Prostate gland (tissue), 2 donors: ENCODE results near the gene ANKS1B. TPM values are rescaled to one million over a fixed set of nuclear protein-coding genes. Genes with fewer than 3 reads are reported as not detected.
"Not testable (repeated sequence)": the region's sequence is repeated elsewhere in the genome, so short reads cannot be mapped to it uniquely, and the experiment has no call there.

Experiments used
- DNase-seq: peaks from one replicate; pipeline ENCODE4 v3.0.0-alpha.2; 2019; ENCODE audit warnings: low spot score
- H3K27ac ChIP-seq, 2 donors: fragments of 200-600 bp; sonication (generic); 2 replicates each; pipeline ENCODE4 v1.5.1; 2017 to 2019
- H3K27me3 ChIP-seq: fragments of 200-600 bp; sonication (generic); replicated peaks from 2 replicates; pipeline ENCODE4 v1.5.1; 2019; ENCODE audit not compliant: insufficient read depth
- H3K36me3 ChIP-seq, 2 donors: fragments of 200-600 bp; sonication (generic); 1 replicate in 1 of 2; 2 replicates in 1 of 2; pipeline versions ENCODE4 v1.5.1 to v1.8.1; 2017 to 2019
- H3K4me1 ChIP-seq: fragments of 200-600 bp; sonication (generic); replicated peaks from 2 replicates; pipeline ENCODE4 v1.5.1; 2019
- H3K4me3 ChIP-seq, 2 donors: fragments of 200-600 bp; sonication (generic); 2 replicates each; pipeline ENCODE4 v1.5.1; 2017 to 2019
- H3K9me3 ChIP-seq: fragments of 200-600 bp; sonication (generic); 2 replicates; pipeline ENCODE4 v1.5.1; 2017
- CTCF ChIP-seq, 4 experiments: fragments of 200-600 bp in 2 of 4; fragments of 450-650 bp in 2 of 4; sonication (generic) in 2 of 4; IDR thresholded peaks; 1 replicate in 3 of 4; 2 replicates in 1 of 4; pipeline ENCODE4 v1.5.1; 2016 to 2019; ENCODE audit warnings: antibody characterized with exemption in 4 of 4, mild to moderate bottlenecking in 2 of 4, moderate library complexity in 2 of 4
- POLR2A ChIP-seq: fragments of 450-650 bp; IDR thresholded peaks from one replicate; pipeline ENCODE4 v1.6.1; 2016; ENCODE audit warnings: antibody characterized with exemption, mild to moderate bottlenecking
- POLR2AphosphoS5 ChIP-seq: sonication (generic); formaldehyde crosslinking; IDR thresholded peaks from one replicate; pipeline ENCODE4 v1.6.1; 2017; ENCODE audit warnings: antibody characterized with exemption
- WGBS: methylation state at CpG from one replicate; pipeline ENCODE4 v1.1.5; 2018; 5-methylcytosine and 5-hydroxymethylcytosine counted together
- intact Hi-C: fragments of 100-400 bp; cut with DNase I; formaldehyde crosslinking; loops from one replicate; pipeline ENCODE4 v1.14.2; 2022
- total RNA-seq, 2 donors: library from RNA; depleted of rRNA; stranded (reverse); fragments of >200 nt; gene quantifications; one replicate each; pipeline ENCODE4 v1.1.0, GENCODE V29; 2016

The ANKS1B gene
- total RNA-seq, 2 donors from 2014 or later = 13.0 to 17.4 TPM

GRCh38 chr12:99648183-99648582, 336.6 kb downstream of the ANKS1B start:
- 93% methylated on average over 14 of the region's 14 CpGs for WGBS
- no peak for DNase-seq
- Histone ChIP-seq H3K36me3 (no peaks in the 10 kb centered on the region), H3K4me1 (no peaks in the 10 kb centered on the region), H3K27me3 (no peaks in the 10 kb centered on the region), H3K9me3 (no peaks in the 10 kb centered on the region), H3K27ac (no peak overlapping the region), H3K4me3 (no peak overlapping the region)
- no peak for TF ChIP-seq POLR2A
- TF ChIP-seq POLR2AphosphoS5 = no peak
- no peak for TF ChIP-seq CTCF (IDR thresholded peaks at IDR 0.05)
- intact Hi-C loops = no loop called here

GRCh38 chr12:99647453-99647852, 337.3 kb downstream of the ANKS1B start, which contains the start of gene GARIN6:
Gene GARIN6 (plus strand): TSS chr12:99647753. CDS start chr12:99648175, 422 bp downstream.
- intact Hi-C loops = no loop called here
- WGBS = 86% methylated on average over 4 of the region's 4 CpGs
- H3K9me3 ChIP-seq = no peaks in the 10 kb centered on the region
- no peak for DNase-seq
- no peaks in the 10 kb centered on the region for H3K36me3 ChIP-seq
- no peaks in the 10 kb centered on the region for H3K4me1 ChIP-seq
- H3K27ac ChIP-seq = no peak within 1 kb of the TSS
- H3K4me3 ChIP-seq = no peak within 1 kb of the TSS
- TF ChIP-seq POLR2A = no peak
- TF ChIP-seq CTCF (IDR thresholded peaks at IDR 0.05) = no peak
- no peak for TF ChIP-seq POLR2AphosphoS5
- H3K27me3 ChIP-seq = no peaks in the 10 kb centered on the region

- no peak for DNase-seq
- H3K27me3 ChIP-seq = no peaks in the 10 kb centered on the region
Measured at GRCh38 chr12:99644629-99645028, 340.1 kb downstream of the ANKS1B start.

GRCh38 chr12:99627459-99627858, 357.3 kb downstream of the ANKS1B start:
- intact Hi-C loops = no loop called here
- 72% methylated on average over 2 of the region's 2 CpGs for WGBS
- Histone ChIP-seq H3K36me3 (no peaks in the 10 kb centered on the region), H3K27me3 (no peaks in the 10 kb centered on the region), H3K4me1 (no peaks in the 10 kb centered on the region), H3K27ac (no peak overlapping the region), H3K4me3 (no peak overlapping the region), H3K9me3 (no peaks in the 10 kb centered on the region)
- no peak for TF ChIP-seq POLR2AphosphoS5
- no peak for TF ChIP-seq POLR2A
- no peak for TF ChIP-seq CTCF (IDR thresholded peaks at IDR 0.05)
- DNase-seq = no peak

More at GRCh38 chr12:99644629-99645028, 340.1 kb downstream of the ANKS1B start:
- Histone ChIP-seq H3K9me3 (no peaks in the 10 kb centered on the region), H3K27ac (no peak overlapping the region), H3K4me1 (no peaks in the 10 kb centered on the region), H3K36me3 (no peaks in the 10 kb centered on the region), H3K4me3 (no peak overlapping the region)
- no peak for TF ChIP-seq CTCF (IDR thresholded peaks at IDR 0.05)
- TF ChIP-seq POLR2A = no peak
- TF ChIP-seq POLR2AphosphoS5 = no peak
- intact Hi-C loops = no loop called here
- 89% methylated on average over 2 of the region's 2 CpGs for WGBS

- intact Hi-C loops, H3K4me3 ChIP-seq, H3K9me3 ChIP-seq, H3K27me3 ChIP-seq, H3K27ac ChIP-seq, H3K36me3 ChIP-seq, DNase-seq, H3K4me1 ChIP-seq: not testable (repeated sequence)
- 98% methylated on average over 2 of the region's 2 CpGs for WGBS
Measured at GRCh38 chr12:99624591-99624990, 360.1 kb downstream of the ANKS1B start.
